Fibroblast of lung (primary cell): ENCODE results near the gene TWSG1. TPM values are rescaled to one million over a fixed set of nuclear protein-coding genes. Genes with fewer than 3 reads are reported as not detected.

Experiments used
- DNase-seq, 2 donors: peaks; one replicate each; pipeline versions ENCODE4 v3.0.0 to v3.0.0-alpha.2; 2010; ENCODE audit warnings: low read depth in 2 of 2
- H2AFZ ChIP-seq: 2 replicates; pipeline ENCODE4 v1.5.1; 2012; ENCODE audit warnings: low read length, control low read depth, inconsistent platforms
- H3K27ac ChIP-seq: 2 replicates; pipeline ENCODE4 v1.5.1; 2011; ENCODE audit warnings: low read length, control low read depth; ENCODE audit not compliant: insufficient read depth
- H3K27me3 ChIP-seq: 2 replicates; pipeline ENCODE4 v1.5.1; 2011; ENCODE audit warnings: mild to moderate bottlenecking, low read length; ENCODE audit not compliant: control insufficient read depth, insufficient read depth
- H3K36me3 ChIP-seq: 2 replicates; pipeline ENCODE4 v1.5.1; 2011; ENCODE audit warnings: low read length; ENCODE audit not compliant: control insufficient read depth, insufficient read depth
- H3K4me1 ChIP-seq: 2 replicates; pipeline ENCODE4 v1.5.1; 2011; ENCODE audit warnings: low read length; ENCODE audit not compliant: control insufficient read depth, insufficient read depth; ENCODE audit errors: extremely low read depth
- H3K4me2 ChIP-seq: 2 replicates; pipeline ENCODE4 v1.5.1; 2011; ENCODE audit warnings: low read length, control low read depth; ENCODE audit not compliant: insufficient read depth; ENCODE audit errors: extremely low read depth
- H3K4me3 ChIP-seq, 4 experiments: fragments of 200-600 bp in 1 of 4; sonication (generic) in 1 of 4; replicated peaks in 1 of 4; 2 replicates each; pipeline ENCODE4 v1.5.1; 2011 to 2016; ENCODE audit warnings: low read length in 4 of 4, low read depth in 3 of 4, mild to moderate bottlenecking in 3 of 4, control low read depth in 2 of 4, inconsistent platforms in 1 of 4, mixed read lengths in 1 of 4; ENCODE audit not compliant: insufficient read depth in 1 of 4; ENCODE audit errors: control extremely low read depth in 1 of 4
- H3K79me2 ChIP-seq: 2 replicates; pipeline ENCODE4 v1.5.1; 2012; ENCODE audit warnings: mild to moderate bottlenecking, low read length, inconsistent platforms; ENCODE audit not compliant: control insufficient read depth, insufficient read depth
- H3K9ac ChIP-seq: 2 replicates; pipeline ENCODE4 v1.5.1; 2011; ENCODE audit warnings: mild to moderate bottlenecking, low read length, control low read depth; ENCODE audit not compliant: insufficient read depth
- H3K9me3 ChIP-seq: 2 replicates; pipeline ENCODE4 v1.5.1; 2012; ENCODE audit warnings: low read depth, low read length; ENCODE audit not compliant: control insufficient read depth, insufficient read depth
- H4K20me1 ChIP-seq: 2 replicates; pipeline ENCODE4 v1.5.1; 2011; ENCODE audit warnings: low read length; ENCODE audit not compliant: control insufficient read depth, insufficient read depth; ENCODE audit errors: extremely low read depth
- CTCF ChIP-seq, 2 donors: IDR thresholded peaks in 1 of 2; conservative IDR thresholded peaks in 1 of 2; 1 replicate in 1 of 2; 2 replicates in 1 of 2; pipeline ENCODE4 v1.5.1; 2011 to 2012; ENCODE audit warnings: low read length in 2 of 2, control low read depth in 1 of 2, inconsistent platforms in 1 of 2, low read depth in 1 of 2, mild to moderate bottlenecking in 1 of 2
- EZH2 ChIP-seq: IDR thresholded peaks from 2 replicates; pipeline ENCODE4 v1.5.1; 2012; ENCODE audit warnings: low read length, control low read depth, mild to moderate bottlenecking; ENCODE audit errors: missing control alignments
- polyA plus RNA-seq, 2 donors: library from polyadenylated mRNA; depleted of rRNA in 1 of 2; stranded (reverse) in 1 of 2; unstranded in 1 of 2; fragments of >200 nt; gene quantifications; 2 replicates each; pipeline ENCODE4 v1.2.1, GENCODE V29; 2011 to 2012; ENCODE audit warnings: missing spikeins in 1 of 2
- total RNA-seq: library from RNA; depleted of rRNA; stranded (reverse); fragments of >200 nt; gene quantifications from 2 replicates; pipeline ENCODE4 v1.2.1, GENCODE V29; 2014

The TWSG1 gene
- total and polyA plus RNA-seq, 2 donors (not counting 1 experiment from before 2014, with no cell fraction given), result 188 to 216 TPM

- Histone ChIP-seq H3K36me3 (no peaks in the 10 kb centered on the region), H3K4me3 (no peak overlapping the region), H4K20me1 (no peaks in the 10 kb centered on the region), H3K4me1 (peaks cover 8% of the 10 kb centered on the region), H3K79me2 (no peaks in the 10 kb centered on the region), H3K9ac (no peak overlapping the region), H3K27me3 (no peaks in the 10 kb centered on the region), H3K27ac (peak overlapping the region; percentile 40), H3K9me3 (no peaks in the 10 kb centered on the region), H2AFZ (no peak overlapping the region), H3K4me2 (no peak overlapping the region)
- no peak for TF ChIP-seq CTCF (conservative IDR thresholded peaks at IDR 0.05 in 1 of 2, IDR thresholded peaks at IDR 0.05 in 1 of 2; ENCODE audit: low read depth in 1 of 2, low read length in 2 of 2)
- TF ChIP-seq EZH2, result no peak
- DNase-seq, result no peak
These were observed 12.8 kb upstream of the TWSG1 start for GRCh38 chr18:9321736-9322135.

- no peak for DNase-seq
- no peak overlapping the region for H3K9ac ChIP-seq
These were observed 11.8 kb upstream of the TWSG1 start for GRCh38 chr18:9322744-9323143.

GRCh38 chr18:9323750-9324445, 10.7 kb upstream of the TWSG1 start:
- H3K4me1 ChIP-seq, result peaks cover 8% of the 10 kb centered on the region
- TF ChIP-seq EZH2 (no peak), CTCF (conservative IDR thresholded peaks at IDR 0.05 in 1 of 2, IDR thresholded peaks at IDR 0.05 in 1 of 2; ENCODE audit: low read depth in 1 of 2, low read length in 2 of 2) (no peak)
- no peaks in the 10 kb centered on the region for H3K9me3 ChIP-seq
- H4K20me1 ChIP-seq, result no peaks in the 10 kb centered on the region
- no peak overlapping the region for H3K4me2 ChIP-seq
- peak; percentile 64 to 91 for DNase-seq
- no peaks in the 10 kb centered on the region for H3K27me3 ChIP-seq
- H3K4me3 ChIP-seq, result no peak overlapping the region
- H3K79me2 ChIP-seq, result no peaks in the 10 kb centered on the region
- H3K9ac ChIP-seq, result no peak overlapping the region
- no peaks in the 10 kb centered on the region for H3K36me3 ChIP-seq
- no peak overlapping the region for H3K27ac ChIP-seq
- no peak overlapping the region for H2AFZ ChIP-seq

More at GRCh38 chr18:9322744-9323143, 11.8 kb upstream of the TWSG1 start:
- H3K4me3 ChIP-seq, result no peak overlapping the region
- no peaks in the 10 kb centered on the region for H4K20me1 ChIP-seq
- H3K27me3 ChIP-seq, result no peaks in the 10 kb centered on the region
- H3K9me3 ChIP-seq, result no peaks in the 10 kb centered on the region
- no peak overlapping the region for H3K4me2 ChIP-seq
- no peaks in the 10 kb centered on the region for H3K79me2 ChIP-seq
- TF ChIP-seq CTCF (conservative IDR thresholded peaks at IDR 0.05 in 1 of 2, IDR thresholded peaks at IDR 0.05 in 1 of 2; ENCODE audit: low read depth in 1 of 2, low read length in 2 of 2), result no peak
- TF ChIP-seq EZH2, result no peak
- H2AFZ ChIP-seq, result no peak overlapping the region
- peaks cover 8% of the 10 kb centered on the region for H3K4me1 ChIP-seq
- no peaks in the 10 kb centered on the region for H3K36me3 ChIP-seq
- no peak overlapping the region for H3K27ac ChIP-seq
